GM18502 (cell line): Measurements from ENCODE around the gene DMXL2.
"Not testable (repeated sequence)": the region's sequence is repeated elsewhere in the genome, so short reads cannot be mapped to it uniquely, and the experiment has no call there.

Source experiments
- ATAC-seq: cut with Tn5 transposase; IDR thresholded peaks from one replicate; pipeline ENCODE4 v1.9.1; 2021; ENCODE audit warnings: mild to moderate bottlenecking; ENCODE audit not compliant: unreplicated experiment, poor library complexity

Gene DMXL2

DNA sequence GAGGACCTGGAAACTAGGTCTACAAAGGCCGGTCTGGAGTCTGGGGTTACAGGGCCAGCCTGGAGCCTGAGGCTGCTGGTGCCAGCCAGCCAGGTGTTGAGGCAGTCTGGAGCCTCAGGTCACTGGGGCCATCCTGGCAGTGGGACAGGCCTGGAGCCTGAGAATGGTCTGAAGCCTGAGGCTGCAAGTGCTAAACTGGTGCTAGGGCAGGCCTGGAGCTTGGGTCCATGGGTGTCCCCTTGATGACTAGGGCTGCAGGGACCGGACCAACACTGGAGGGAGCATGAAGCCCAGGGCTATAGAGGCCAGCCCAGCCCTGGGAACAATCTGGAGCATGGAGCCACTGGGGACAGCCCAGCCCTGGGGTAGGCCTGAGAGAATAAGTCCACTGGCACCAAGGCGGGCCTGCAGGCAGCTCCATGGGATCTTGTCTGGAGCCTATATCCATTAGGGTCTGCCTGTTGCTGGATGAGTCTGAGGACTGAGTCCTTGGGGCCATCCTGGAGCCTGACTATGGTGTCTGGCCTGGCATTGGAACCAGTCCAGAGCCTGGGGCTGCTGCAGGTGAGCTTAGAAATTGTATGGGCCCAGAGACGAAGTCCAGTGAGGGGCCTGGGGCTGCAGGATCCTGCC is 179.2 kb downstream of the DMXL2 start:
- no peak for ATAC-seq

DNA sequence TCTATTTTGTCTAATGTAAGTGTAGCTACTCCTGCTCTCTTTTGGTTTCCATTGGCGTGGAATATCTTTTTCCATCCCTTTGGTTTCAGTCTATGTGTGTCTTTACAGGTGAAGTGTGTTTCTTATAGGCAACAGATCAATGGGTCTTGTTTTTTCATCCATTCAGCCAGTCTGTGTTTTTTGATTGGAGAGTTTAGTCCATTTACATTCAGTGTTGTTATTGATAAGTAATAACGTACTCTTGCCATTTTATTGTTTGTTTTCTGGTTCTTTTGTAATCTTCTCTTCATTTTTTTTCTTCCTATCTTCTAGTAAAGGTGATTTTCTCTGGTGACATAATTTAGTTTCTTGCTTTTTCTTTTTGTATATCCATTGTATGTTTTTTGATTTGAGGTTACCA is 184.0 kb downstream of the DMXL2 start:
- no peak for ATAC-seq

DNA sequence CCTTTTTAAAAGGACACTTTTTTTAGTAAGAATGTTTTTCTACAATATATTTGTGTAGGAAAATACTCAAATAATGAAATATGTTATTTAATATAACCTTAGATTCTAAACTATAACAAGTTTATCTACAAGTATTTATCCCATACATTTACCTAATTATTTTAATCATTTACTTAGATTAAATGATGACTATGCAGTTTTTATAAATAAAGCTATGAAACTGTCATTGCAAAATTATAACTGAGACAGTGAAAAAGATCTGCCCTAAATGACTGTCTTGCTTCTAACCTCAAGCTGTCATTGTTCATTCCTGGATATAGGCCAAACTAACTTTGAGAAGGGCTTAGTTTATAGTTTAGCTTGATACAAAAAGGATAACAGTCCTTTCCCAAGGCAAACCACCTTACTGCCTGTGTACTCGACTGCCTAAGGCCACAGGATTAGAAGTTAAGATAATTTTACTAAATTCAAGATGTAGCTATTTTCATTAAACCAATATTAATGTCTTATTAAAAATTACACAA is 197.0 kb downstream of the DMXL2 start:
- no peak for ATAC-seq

DNA sequence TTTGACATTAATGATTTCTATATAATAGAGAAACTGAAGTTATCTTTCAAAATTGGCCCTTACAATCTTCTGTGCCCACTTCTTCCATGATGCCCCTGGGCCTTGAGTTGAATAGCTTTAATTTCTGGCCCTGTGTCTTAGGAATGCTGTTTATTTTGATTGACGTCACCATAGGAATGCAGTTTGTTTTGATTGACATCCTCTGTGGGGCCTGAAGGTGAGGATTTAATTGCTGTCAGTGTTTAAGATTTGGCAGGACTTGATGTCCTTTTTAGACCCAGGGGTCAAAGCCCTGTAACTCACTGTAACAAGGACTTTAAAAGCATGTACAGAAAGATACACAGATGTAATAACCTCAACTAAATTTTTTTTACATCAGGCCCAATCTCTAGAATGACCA is 197.8 kb downstream of the DMXL2 start:
- no peak for ATAC-seq

DNA sequence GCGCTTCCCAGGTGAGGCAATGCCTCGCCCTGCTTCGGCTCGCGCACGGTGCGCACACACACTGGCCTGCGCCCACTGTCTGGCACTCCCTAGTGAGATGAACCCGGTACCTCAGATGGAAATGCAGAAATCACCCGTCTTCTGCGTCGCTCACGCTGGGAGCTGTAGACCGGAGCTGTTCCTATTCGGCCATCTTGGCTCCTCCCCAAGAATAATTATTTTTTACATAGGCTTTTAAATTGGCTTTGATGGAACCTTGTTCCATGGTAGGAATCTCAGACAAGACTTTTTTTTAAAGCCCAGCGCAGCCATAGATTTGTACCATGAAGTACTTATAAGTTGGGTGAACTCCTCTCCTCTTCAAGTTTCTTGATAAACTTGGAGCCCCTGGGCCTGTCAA is 199.5 kb downstream of the DMXL2 start:
- not testable (repeated sequence) for ATAC-seq

DNA sequence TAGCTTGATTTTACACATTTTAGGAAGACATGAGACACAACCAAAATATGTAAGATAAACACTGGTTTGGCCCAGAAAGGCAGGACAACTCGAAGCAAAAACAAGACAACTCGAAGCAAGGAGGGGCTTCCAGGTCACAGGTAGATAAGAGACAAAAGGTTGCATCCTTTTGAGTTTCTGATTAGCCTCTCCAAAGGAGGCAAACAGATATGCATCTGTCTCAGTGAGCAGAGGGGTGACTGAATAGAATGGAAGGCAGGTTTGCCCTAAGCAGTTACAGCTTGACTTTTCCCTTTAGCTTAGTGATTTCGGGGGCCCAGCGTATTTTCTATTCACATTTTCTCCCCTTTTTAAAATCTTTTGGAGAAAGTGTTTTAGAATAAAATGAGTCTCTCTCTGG is 206.4 kb downstream of the DMXL2 start:
- no peak for ATAC-seq

DNA sequence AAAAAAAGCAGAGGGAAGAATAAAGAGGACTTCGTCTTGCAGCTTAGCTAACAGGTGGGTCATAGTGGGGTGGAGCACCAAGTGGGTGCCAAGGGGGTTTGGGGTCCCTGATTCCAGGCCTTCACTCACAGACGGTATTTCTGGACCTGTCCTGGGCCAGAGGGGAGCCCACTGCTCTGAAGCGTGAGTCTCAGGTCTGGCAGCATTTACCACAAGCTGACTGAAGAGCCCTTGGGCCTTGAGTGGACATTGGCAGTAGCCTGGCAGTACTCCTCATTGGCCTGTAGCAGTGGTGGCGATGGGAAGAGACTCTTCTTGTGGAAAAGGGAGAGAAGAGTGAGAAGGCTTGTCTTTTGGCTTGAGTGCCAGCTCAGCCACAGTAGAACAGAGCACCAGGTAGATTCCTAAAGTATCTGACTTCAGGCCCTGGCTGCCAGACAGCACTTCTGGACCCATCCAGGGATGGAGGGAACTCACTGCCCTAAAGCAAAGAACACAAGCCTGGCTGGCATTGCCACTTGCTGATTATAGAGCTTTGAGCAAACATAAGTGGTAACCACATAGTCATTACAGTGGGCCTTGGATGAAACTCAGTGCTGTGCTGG is 208.2 kb downstream of the DMXL2 start:
- no peak for ATAC-seq

DNA sequence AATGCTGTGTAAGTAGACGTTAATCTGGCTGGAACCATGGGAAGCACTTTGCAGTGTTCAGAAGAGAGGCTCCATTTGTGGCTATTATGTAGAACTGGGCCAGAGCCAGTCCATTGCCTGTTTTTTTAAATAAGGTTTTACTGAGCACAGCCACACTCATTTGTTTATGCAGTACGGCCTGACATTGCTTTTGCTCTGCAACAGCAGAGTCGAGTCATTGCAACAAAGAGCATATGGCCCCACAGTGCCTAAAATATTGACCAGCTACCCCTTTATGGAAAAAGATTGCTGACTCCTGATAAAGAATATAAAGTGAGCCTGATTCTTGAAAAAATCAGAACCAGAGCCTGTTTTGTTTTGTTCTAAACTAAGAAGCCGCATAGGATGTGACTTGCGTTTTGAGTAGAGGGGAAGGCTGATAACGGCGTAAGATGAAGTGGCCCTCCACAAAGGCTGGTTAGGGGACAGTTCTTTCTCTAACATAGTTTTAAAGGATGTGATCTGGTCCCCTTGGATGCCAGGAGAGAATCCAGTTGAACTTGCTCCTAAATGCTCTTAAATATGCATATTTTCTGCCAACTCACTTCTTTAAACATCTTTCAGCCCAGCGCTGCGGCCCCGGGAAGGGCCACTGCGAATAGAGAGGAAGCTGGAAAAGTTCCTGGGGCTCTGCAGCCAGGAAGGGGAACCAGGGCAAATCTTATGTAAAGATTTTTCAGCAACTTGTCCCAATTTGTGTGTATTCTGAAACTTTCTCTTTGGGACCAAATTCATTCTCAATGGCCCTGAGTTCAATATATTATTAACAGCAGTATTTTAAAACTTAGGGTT is 216.7 kb downstream of the DMXL2 start:
- ATAC-seq, result no peak

DNA sequence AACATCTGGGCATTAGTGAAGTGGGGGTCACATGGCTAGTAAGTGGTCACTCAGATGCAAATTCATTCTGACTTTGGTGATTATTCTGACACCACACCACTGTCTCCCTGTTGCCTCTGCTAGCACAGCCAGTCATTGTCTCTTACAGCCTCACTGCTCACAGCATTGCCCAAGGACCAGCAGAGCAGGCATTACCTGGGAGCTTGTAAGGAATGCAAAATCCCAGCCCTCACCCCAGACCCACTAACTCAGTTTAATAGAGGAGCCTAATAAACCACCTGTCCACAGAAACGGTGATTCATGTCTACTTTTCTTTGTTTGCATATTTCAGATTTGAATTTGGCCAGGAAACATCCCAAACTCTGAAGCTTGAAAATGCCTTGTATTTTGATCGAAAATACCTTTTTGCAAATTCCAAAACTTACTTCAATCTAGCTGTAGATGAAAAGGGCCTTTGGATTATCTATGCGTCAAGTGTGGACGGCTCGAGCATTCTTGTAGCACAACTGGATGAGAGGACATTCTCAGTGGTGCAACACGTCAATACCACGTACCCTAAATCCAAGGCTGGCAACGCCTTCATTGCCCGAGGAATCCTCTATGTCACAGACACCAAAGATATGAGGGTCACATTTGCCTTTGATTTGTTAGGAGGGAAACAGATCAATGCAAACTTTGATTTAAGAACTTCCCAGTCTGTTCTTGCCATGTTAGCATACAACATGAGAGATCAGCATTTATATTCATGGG is 218.4 kb downstream of the DMXL2 start:
- ATAC-seq, result no peak

DNA sequence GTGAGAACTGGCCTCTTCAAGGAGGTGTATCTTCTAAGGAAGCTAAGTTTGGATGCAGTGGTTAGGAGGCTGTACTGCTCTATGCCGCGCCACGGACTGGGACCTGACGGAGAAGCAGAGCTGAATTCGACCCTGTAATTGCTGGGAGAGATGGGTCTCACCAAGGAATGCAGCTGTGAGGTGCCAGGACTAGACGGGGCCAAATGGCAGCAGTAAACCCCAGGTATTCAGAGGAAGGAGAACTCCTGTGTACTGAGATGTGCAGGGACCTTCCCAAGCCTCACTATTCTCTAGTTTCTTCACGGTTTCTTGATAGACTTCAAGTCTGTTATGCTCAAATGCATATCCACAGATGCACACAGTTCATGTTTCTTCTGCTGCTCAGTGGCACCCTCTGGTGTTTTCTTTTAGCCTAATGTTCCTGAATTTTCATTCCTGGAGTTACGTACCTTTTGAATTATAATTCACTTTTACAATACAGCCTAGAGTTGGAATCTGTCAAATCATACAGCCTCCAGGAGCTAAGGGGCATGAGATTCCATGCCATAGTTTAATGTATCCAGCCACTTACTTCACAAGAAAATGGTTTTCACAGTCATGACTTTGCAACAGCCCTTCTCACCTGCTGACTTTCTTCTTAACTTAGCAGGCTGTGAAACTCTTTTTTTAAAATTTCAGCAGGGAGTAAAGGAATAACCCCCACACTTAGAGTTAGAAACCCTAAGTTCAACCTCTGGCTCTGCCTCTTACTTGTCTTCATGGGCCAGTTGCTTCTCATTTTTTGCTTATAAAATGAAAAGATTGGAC is 219.3 kb downstream of the DMXL2 start:
- no peak for ATAC-seq

DNA sequence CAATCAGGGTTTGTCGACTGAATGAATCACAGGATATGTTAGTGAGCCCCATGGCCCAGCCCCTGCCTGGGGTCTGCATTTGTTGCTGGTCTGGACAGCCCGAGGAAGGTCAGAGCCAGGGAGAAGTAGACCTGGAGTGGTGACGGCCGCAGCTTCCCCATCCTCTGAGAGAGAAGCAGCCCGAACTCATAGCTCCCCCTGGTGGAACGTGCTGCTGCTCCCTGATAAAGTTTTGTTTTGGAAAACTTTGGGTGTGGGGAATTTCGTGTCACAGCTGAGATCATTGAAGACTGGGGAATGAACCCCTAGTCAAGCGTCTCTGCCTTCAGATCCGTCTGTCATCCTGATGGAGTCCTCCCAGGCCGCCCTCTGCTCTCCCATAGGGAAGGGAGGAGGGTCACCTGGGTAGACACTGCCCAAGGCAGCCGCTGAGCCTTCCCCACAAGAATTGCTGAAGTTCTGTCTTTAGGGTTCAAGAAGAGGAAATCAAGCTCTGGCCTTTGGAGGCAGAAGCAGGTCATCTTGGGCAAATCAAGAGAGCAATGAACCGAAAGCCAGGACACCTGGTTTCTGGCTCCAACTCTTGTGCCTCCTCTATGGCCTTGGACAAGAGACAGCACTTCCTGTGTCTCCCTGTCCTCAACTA is 220.6 kb downstream of the DMXL2 start:
- no peak for ATAC-seq

DNA sequence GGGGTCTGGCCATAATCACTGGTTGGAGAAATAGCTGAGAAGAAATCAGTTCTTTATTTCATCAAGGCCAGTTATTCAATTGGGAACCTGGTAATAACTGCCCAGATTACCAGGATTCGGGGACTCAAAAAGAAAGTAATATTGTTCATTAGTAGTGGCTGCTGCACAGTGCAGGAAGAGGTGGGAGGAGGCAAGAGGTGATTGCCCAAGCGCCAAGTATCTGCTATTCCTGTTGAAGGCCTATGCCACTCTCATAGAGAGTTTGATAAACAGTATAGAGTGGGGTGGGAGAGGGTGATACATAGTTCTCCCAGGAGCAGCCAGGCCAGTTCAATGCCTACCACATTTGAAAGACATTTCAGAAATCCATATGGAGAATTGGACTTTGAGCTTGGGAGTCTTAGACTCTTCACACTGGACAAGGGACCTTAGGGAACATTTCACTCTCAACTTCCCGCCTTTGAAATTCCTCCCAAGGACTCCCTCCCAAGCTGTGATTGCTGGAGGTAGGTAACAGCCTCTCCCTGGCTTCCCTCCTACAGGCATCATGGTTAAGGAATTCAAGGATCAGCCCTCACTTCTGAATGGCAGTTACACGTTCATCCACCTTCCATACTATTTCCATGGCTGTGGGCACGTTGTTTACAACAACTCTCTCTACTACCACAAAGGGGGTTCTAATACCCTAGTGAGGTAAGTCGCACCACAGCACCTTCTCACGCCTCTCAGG is 221.4 kb downstream of the DMXL2 start:
- ATAC-seq, result no peak

DNA sequence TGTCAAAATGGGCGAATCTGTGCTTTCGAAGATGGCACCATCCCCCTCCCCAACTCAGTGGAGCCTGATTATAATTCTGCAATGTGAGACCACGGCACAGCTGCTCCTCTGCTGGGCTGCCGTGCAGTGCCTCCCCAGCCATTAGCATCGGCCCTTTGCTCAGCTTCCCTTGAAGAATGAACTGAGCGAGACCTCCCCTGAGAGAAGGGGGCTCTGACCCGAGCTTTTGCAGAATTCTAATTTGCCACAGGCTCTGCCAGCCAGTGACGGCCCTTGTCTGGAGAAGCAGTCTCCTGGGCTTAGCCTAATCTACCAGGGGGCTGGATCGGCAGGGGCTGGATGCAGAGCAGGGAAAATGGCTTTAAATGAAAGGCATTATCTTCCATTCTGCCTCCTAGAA is 223.9 kb downstream of the DMXL2 start:
- no peak for ATAC-seq
